Endothelial cell of umbilical vein (primary cell): ENCODE results near the gene TPRKB.

Source experiments
- CTCF ChIP-seq, 2 donors: IDR thresholded peaks; 1 replicate in 1 of 2; 2 replicates in 1 of 2; pipeline ENCODE4 v1.5.1; 2011; ENCODE audit warnings: low read length in 2 of 2, mild to moderate bottlenecking in 2 of 2, moderate library complexity in 2 of 2, control low read depth in 1 of 2, inconsistent platforms in 1 of 2, low read depth in 1 of 2; ENCODE audit not compliant: insufficient read depth in 1 of 2; ENCODE audit errors: extremely low read depth in 1 of 2
- EZH2 ChIP-seq: IDR thresholded peaks from 2 replicates; pipeline ENCODE4 v1.6.1; 2012; ENCODE audit warnings: borderline replicate concordance, low read depth, mild to moderate bottlenecking, moderate library complexity, low read length, inconsistent platforms; ENCODE audit not compliant: severe bottlenecking
- JUN ChIP-seq: IDR thresholded peaks from 2 replicates; pipeline ENCODE4 v1.6.1; 2011; ENCODE audit warnings: borderline replicate concordance, low read depth; ENCODE audit not compliant: insufficient read length, insufficient read depth
- POLR2AphosphoS5 ChIP-seq: IDR thresholded peaks from 2 replicates; pipeline ENCODE4 v1.6.1; 2012; ENCODE audit warnings: low read depth, mild to moderate bottlenecking, control low read depth, low read length, moderate library complexity; ENCODE audit not compliant: insufficient read depth

GRCh38 chr2:73697606-73698005 lies 39.5 kb downstream of the TPRKB start:
- TF ChIP-seq EZH2: no peak
- TF ChIP-seq CTCF (IDR thresholded peaks at IDR 0.05; ENCODE audit: extremely low read depth in 1 of 2, insufficient read depth in 1 of 2, low read depth in 1 of 2, low read length in 2 of 2): no peak
- TF ChIP-seq POLR2AphosphoS5: no peak
- TF ChIP-seq JUN: no peak
